Measurements from ENCODE around the gene ADI1.
"Not testable (repeated sequence)": the region's sequence is repeated elsewhere in the genome, so short reads cannot be mapped to it uniquely, and the experiment has no call there.

The ADI1 gene

DNA sequence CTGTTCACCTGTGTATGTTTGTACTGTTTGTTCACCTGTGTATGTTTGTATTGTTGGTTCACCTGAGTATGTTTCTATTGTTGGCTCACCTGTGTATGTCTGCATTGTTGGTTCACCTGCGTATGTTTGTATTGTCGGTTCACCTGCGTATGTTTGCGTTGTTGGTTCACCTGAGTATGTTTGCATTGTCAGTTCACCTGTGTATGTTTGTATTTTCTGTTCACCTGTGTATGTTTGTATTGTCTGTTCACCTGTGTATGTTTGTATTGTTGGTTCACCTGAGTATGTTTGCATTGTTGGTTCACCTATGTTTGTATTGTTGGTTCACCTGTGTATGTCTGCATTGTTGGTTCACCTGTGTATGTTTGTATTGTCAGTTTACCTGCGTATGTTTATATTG, 14.6 kb downstream of the ADI1 start:
- no peak overlapping the region for H3K4me3 ChIP-seq (ENCODE audit: low read depth, low read length)
- TF ChIP-seq, protein P1, sequence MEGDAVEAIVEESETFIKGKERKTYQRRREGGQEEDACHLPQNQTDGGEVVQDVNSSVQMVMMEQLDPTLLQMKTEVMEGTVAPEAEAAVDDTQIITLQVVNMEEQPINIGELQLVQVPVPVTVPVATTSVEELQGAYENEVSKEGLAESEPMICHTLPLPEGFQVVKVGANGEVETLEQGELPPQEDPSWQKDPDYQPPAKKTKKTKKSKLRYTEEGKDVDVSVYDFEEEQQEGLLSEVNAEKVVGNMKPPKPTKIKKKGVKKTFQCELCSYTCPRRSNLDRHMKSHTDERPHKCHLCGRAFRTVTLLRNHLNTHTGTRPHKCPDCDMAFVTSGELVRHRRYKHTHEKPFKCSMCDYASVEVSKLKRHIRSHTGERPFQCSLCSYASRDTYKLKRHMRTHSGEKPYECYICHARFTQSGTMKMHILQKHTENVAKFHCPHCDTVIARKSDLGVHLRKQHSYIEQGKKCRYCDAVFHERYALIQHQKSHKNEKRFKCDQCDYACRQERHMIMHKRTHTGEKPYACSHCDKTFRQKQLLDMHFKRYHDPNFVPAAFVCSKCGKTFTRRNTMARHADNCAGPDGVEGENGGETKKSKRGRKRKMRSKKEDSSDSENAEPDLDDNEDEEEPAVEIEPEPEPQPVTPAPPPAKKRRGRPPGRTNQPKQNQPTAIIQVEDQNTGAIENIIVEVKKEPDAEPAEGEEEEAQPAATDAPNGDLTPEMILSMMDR (IDR thresholded peaks at IDR 0.05; ENCODE audit: borderline replicate concordance, insufficient read depth, low read depth, low read length): no peak

DNA sequence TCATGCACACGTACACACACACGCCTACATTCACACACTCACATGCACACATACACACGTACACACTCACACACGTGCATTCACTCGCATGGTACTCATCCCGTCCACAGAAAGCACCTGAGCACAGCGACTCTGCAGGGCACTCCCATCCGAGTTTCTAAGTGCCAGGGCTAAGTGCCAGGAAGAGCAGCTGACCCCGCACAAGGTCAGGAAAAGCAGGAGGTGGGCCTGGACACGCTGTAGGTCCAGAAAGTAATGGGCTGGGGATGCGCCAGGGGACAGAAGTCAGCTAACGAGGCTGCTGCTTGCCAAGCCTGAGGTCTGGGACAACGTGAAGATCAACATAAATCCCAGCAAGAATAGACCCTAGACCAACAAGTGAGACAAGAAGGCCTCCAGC, 15.8 kb downstream of the ADI1 start:
- TF ChIP-seq, protein P1 (IDR thresholded peaks at IDR 0.05; ENCODE audit: borderline replicate concordance, insufficient read depth, low read depth, low read length): no peak
- H3K4me3 ChIP-seq (ENCODE audit: low read depth, low read length): no peak overlapping the region

DNA sequence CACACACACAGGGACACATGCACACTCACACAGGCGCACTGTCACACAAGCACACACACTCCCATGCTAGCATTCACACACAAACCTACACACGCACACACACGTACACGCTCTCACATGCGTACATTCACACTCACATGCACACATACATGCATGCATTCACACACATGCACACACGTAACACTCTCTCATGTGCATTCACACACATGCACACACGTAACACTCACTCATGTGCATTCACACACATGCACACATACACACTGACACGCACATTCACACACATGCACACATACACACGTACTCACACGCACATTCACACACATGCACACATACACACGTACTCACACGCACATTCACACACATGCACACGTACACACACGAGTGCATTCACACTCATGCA, 16.3 kb downstream of the ADI1 start:
- TF ChIP-seq, protein P1 (IDR thresholded peaks at IDR 0.05; ENCODE audit: borderline replicate concordance, insufficient read depth, low read depth, low read length): no peak
- H3K4me3 ChIP-seq (ENCODE audit: low read depth, low read length): no peak overlapping the region

DNA sequence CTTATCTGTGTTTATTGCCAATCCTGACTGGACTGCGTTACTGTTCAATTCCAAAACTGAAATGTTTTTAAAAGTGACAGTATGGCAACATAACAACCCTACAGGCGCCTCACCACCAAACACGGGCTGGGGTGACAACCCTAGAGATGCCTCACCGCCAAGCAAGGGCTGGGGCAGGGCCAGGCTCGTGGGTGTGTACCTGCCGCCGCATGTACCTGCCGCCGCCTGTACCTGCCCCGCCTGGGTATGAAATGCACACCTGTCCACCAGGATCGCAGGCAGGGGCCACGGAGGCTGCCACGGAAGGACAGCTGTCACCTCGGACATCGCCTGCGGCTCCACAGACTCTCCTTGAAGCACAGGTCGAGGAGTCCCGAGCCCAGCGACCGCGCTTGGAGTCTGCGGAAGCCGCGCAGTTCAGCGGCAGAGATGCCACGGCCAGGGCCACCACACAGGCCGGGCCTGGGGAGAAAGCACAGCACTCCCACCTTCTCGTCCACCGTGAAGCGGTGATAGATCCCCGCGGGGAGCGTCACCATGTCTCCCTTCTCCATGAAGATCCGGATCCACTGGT, 18.9 kb downstream of the ADI1 start:
- no peak overlapping the region for H3K4me3 ChIP-seq (ENCODE audit: low read depth, low read length)
- TF ChIP-seq, protein P1 (IDR thresholded peaks at IDR 0.05; ENCODE audit: borderline replicate concordance, insufficient read depth, low read depth, low read length): no peak

DNA sequence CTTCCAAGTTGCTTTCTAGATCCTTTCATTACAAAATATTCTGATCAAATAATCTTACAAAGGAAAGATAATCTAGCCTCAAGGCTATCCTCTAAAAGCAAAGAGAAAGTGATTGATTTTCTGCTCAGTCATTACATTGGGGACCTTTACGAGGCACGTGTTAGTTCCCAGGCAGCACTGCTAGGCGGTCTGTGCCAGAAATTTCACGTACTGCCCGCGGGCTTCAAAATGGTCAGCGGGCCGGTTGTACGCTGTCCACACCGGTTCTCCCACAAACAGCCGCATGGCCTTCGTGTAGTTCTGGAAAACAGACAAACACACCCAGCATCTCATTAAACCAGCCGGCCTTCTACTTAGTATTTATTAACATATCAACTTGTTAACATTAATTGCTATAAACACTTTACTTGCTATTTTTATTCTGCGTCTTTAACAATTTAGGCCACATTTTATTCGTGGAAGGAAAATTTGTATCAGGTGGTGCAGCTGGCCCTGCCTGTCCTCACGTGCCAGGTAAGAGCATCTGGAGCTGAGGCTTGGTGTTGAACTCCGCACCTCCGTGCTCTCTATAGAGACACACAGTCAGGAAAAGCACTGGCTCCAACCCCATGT, 20.4 kb downstream of the ADI1 start:
- TF ChIP-seq, protein P1 (IDR thresholded peaks at IDR 0.05; ENCODE audit: borderline replicate concordance, insufficient read depth, low read depth, low read length): no peak
- H3K4me3 ChIP-seq (ENCODE audit: low read depth, low read length): no peak overlapping the region

DNA sequence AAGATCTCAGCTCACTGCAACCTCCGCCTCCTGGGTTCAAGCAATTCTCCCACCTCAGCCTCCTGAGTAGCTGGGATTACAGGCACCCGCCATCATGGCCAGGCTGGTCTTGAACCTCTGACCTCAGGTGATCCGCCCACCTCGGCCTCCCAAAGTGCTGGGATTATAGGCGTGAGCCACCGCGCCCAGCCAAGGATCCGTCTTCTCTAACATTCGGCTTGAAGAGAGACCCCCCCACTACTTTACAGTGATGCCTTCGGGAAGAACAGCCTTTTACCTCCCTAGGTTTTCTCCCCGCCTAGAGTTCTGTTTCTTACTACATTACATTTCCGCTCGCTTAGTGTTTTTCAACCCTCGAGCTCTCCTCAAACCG, 22.6 kb downstream of the ADI1 start:
- not testable (repeated sequence) for H3K4me3 ChIP-seq (ENCODE audit: low read depth, low read length)

DNA sequence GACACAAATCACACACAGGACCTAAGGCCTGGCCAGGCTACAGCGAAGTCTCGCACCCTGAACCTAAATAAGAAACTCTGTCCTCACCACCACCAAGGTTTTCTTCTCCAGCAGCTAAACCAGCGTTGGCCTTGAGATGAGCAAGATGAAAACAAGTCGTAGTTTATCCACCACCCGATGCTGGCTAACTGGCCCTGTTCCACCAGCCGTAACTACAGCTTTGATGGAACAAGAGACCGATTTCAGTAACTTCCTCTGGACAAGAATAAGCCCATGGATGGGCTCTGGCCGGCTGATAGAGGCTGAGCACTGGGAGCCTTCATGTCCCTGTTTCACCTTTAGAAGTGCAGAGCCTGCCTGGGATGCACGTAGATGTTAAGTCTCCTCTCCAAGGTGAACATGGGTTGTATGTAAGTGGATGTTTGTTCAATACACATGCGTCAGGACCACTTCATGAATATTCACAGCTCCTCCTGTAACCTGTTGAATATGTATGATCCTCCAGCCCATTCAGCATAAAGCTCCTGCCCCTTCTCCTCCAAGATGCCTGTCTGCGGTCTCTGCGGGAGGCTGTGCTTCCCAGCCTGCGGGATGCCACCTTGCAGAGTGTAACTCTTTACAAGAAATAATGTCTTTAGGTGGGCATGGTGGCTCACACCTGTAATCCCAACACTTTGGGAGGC, 24.2 kb downstream of the ADI1 start:
- TF ChIP-seq, protein P1 (IDR thresholded peaks at IDR 0.05; ENCODE audit: borderline replicate concordance, insufficient read depth, low read depth, low read length): no peak

More for the DNA sequence above, 24.2 kb downstream of the ADI1 start:
- no peak overlapping the region for H3K4me3 ChIP-seq (ENCODE audit: low read depth, low read length)

All from GM12875 (cell line).